Measurements from ENCODE around the gene EXT2.

The EXT2 gene

GRCh38 chr11:44236296-44236695 is 140.8 kb downstream of the EXT2 start:
- no peak for DNase-seq (ENCODE audit: low read depth in 2 of 2, low spot score in 1 of 2)

GRCh38 chr11:44237156-44237555 is 141.7 kb downstream of the EXT2 start:
- no peak for DNase-seq (ENCODE audit: low read depth in 2 of 2, low spot score in 1 of 2)

- DNase-seq (ENCODE audit: low read depth in 2 of 2, low spot score in 1 of 2), result no peak
These were observed 146.4 kb downstream of the EXT2 start for GRCh38 chr11:44241851-44242250.

- DNase-seq (ENCODE audit: low read depth in 2 of 2, low spot score in 1 of 2), result no peak
These were observed 147.6 kb downstream of the EXT2 start for GRCh38 chr11:44243086-44243485.

- no peak for DNase-seq (ENCODE audit: low read depth in 2 of 2, low spot score in 1 of 2)
These were observed 148.3 kb downstream of the EXT2 start for GRCh38 chr11:44243595-44244343.

GRCh38 chr11:44244639-44245310 is 149.3 kb downstream of the EXT2 start:
- DNase-seq (ENCODE audit: low read depth in 2 of 2, low spot score in 1 of 2), result no peak

- DNase-seq (ENCODE audit: low read depth in 2 of 2, low spot score in 1 of 2), result no peak
These were observed 151.2 kb downstream of the EXT2 start for GRCh38 chr11:44246726-44247125.

GRCh38 chr11:44247508-44247907 is 152.0 kb downstream of the EXT2 start:
- no peak for DNase-seq (ENCODE audit: low read depth in 2 of 2, low spot score in 1 of 2)

GRCh38 chr11:44248109-44248508 is 152.6 kb downstream of the EXT2 start:
- no peak for DNase-seq (ENCODE audit: low read depth in 2 of 2, low spot score in 1 of 2)

GRCh38 chr11:44250421-44250820 is 154.9 kb downstream of the EXT2 start:
- no peak for DNase-seq (ENCODE audit: low read depth in 2 of 2, low spot score in 1 of 2)

GRCh38 chr11:44252999-44253602 is 157.6 kb downstream of the EXT2 start:
- DNase-seq (ENCODE audit: low read depth in 2 of 2, low spot score in 1 of 2), result no peak

GRCh38 chr11:44255406-44256071 is 160.1 kb downstream of the EXT2 start:
- no peak for DNase-seq (ENCODE audit: low read depth in 2 of 2, low spot score in 1 of 2)

GRCh38 chr11:44256673-44257291 is 161.3 kb downstream of the EXT2 start:
- no peak for DNase-seq (ENCODE audit: low read depth in 2 of 2, low spot score in 1 of 2)

- no peak for DNase-seq (ENCODE audit: low read depth in 2 of 2, low spot score in 1 of 2)
These were observed 162.1 kb downstream of the EXT2 start for GRCh38 chr11:44257338-44258189.

GRCh38 chr11:44258190-44258489 is 162.7 kb downstream of the EXT2 start:
- DNase-seq (ENCODE audit: low read depth in 2 of 2, low spot score in 1 of 2), result no peak

- DNase-seq (ENCODE audit: low read depth in 2 of 2, low spot score in 1 of 2), result no peak
These were observed 163.5 kb downstream of the EXT2 start for GRCh38 chr11:44258839-44259420.

- DNase-seq (ENCODE audit: low read depth in 2 of 2, low spot score in 1 of 2), result no peak
These were observed 164.6 kb downstream of the EXT2 start for GRCh38 chr11:44260081-44260480.

- DNase-seq (ENCODE audit: low read depth in 2 of 2, low spot score in 1 of 2), result no peak
These were observed 166.5 kb downstream of the EXT2 start for GRCh38 chr11:44261800-44262591.

- DNase-seq (ENCODE audit: low read depth in 2 of 2, low spot score in 1 of 2), result no peak
These were observed 168.4 kb downstream of the EXT2 start for GRCh38 chr11:44263738-44264437.
